ENCODE data around the gene GFRAL. TPM values are rescaled to one million over a fixed set of nuclear protein-coding genes. Genes with fewer than 3 reads are reported as not detected.

The GFRAL gene
- total and polyA plus RNA-seq, 8 donors = not detected

DNA sequence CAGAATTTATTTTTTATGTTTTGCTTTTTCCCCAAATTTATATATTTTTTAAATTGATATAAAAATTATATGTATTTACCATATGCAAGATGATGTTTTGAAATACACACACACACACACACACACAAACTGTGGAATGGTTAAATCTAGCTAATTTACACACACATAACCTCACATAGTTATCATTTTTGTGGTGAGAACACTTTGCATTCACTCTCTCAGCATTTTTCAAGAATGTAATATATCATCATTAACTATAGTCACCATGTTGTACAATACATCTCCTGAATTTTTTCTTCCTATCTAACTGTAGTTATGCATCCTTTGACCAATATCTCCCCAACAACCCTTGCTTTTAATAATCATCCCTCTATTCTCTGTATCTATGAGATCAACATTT is 52.2 kb downstream of the GFRAL start:
- H3K4me3 ChIP-seq = no peak overlapping the region
- TF ChIP-seq EP300 (IDR thresholded peaks at IDR 0.05) = no peak
- TF ChIP-seq, protein P1, sequence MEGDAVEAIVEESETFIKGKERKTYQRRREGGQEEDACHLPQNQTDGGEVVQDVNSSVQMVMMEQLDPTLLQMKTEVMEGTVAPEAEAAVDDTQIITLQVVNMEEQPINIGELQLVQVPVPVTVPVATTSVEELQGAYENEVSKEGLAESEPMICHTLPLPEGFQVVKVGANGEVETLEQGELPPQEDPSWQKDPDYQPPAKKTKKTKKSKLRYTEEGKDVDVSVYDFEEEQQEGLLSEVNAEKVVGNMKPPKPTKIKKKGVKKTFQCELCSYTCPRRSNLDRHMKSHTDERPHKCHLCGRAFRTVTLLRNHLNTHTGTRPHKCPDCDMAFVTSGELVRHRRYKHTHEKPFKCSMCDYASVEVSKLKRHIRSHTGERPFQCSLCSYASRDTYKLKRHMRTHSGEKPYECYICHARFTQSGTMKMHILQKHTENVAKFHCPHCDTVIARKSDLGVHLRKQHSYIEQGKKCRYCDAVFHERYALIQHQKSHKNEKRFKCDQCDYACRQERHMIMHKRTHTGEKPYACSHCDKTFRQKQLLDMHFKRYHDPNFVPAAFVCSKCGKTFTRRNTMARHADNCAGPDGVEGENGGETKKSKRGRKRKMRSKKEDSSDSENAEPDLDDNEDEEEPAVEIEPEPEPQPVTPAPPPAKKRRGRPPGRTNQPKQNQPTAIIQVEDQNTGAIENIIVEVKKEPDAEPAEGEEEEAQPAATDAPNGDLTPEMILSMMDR (IDR thresholded peaks at IDR 0.05) = no peak
- no peak for TF ChIP-seq POLR2A (IDR thresholded peaks at IDR 0.05)
- no peak for TF ChIP-seq POLR2AphosphoS5 (IDR thresholded peaks at IDR 0.05)
- H3K4me1 ChIP-seq = no peaks in the 10 kb centered on the region
- no peaks in the 10 kb centered on the region for H3K27me3 ChIP-seq
- no peaks in the 10 kb centered on the region for H3K36me3 ChIP-seq
- no peak for DNase-seq
- peaks cover 0 to 3% (median 0%) of the 10 kb centered on the region in 4 donors for H3K9me3 ChIP-seq
- no peak overlapping the region for H3K27ac ChIP-seq
- intact Hi-C loops (cut with DNase I; ENCODE audit: low total_unique reads) = no loop called here

DNA sequence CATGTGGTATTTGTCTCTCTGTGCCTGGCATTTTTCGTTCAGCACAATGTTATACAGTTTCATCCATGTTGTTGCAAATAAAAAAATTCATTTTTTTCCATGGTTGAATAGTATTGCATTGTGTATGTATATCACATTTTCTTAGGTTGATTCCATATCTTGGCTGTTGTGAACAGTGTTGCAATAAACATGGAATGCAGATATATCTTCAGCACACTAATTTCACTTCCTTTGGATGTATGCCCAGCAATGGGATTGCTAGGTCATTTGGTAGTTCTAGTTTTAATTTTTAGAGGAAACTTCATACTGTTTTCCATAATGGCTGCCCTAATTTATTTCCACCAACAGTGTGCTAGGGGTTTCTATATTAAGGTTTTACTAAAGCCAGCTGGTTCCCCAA is 52.6 kb downstream of the GFRAL start:
- intact Hi-C loops (cut with DNase I; ENCODE audit: low total_unique reads) = no loop called here
- peak in 1 of 2 donors; percentile 3 for DNase-seq
- Histone ChIP-seq H3K27ac (no peak overlapping the region), H3K4me1 (no peaks in the 10 kb centered on the region), H3K9me3 (peaks cover 0 to 1% (median 0%) of the 10 kb centered on the region in 4 donors), H3K27me3 (no peaks in the 10 kb centered on the region), H3K36me3 (no peaks in the 10 kb centered on the region), H3K4me3 (no peak overlapping the region)
- no peak for TF ChIP-seq POLR2A (IDR thresholded peaks at IDR 0.05)
- TF ChIP-seq, protein P1 (IDR thresholded peaks at IDR 0.05) = no peak
- TF ChIP-seq EP300 (IDR thresholded peaks at IDR 0.05) = no peak
- no peak for TF ChIP-seq POLR2AphosphoS5 (IDR thresholded peaks at IDR 0.05)
- 31 to 79% (median 68%) methylated on average over 1 of the region's 1 CpG for WGBS, 5 donors

DNA sequence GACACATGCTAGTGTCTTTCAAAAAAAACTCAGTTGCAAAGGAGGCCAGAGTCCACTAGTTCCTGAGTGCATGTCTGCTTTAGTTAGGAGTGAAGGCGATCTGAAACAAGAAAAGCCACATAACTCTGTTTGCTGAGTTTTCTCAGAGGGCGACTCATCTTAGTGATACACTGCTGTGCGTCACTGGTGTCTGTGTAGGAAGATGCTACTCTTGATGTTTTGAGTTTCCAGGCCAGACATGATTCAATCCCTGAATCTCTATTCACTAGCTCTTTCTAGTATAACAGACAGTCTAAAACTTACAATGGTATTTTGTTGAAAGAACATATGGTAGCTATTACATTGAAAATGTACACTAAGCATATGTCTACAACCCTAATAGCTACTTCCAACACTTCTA is 60.9 kb downstream of the GFRAL start:
- no peaks in the 10 kb centered on the region for H3K4me1 ChIP-seq
- no peaks in the 10 kb centered on the region for H3K36me3 ChIP-seq
- H3K27ac ChIP-seq = no peak overlapping the region
- WGBS, 5 donors = 77 to 89% (median 82%) methylated on average over 3 of the region's 3 CpGs
- DNase-seq = peak in 1 of 2 donors; percentile 3
- H3K27me3 ChIP-seq = no peaks in the 10 kb centered on the region
- intact Hi-C loops (cut with DNase I; ENCODE audit: low total_unique reads) = no loop called here
- H3K4me3 ChIP-seq = no peak overlapping the region
- TF ChIP-seq, protein P1 (IDR thresholded peaks at IDR 0.05) = no peak
- TF ChIP-seq POLR2AphosphoS5 (IDR thresholded peaks at IDR 0.05) (no peak), POLR2A (IDR thresholded peaks at IDR 0.05) (no peak), EP300 (IDR thresholded peaks at IDR 0.05) (no peak)
- no peaks in the 10 kb centered on the region for H3K9me3 ChIP-seq

DNA sequence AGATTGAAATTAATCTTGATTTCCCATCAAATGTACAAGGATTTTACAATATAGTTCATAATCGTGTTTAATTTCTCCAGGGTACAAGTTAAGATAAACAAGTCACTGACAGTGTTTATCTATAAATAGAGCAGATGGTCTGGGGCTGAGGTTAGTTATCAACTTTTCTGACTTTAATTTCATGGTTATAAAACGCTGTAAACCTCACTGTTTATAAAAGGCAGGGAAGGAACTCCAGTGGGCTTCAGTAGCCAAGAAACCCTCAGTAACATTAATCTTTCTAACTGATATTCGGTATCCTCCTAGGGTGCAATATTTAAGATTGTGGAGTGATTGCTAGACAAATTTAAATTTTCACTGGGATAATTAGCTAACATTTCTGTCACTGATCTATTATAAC is 68.6 kb downstream of the GFRAL start:
- WGBS, 5 donors = 33 to 57% (median 49%) methylated on average over 3 of the region's 3 CpGs
- TF ChIP-seq POLR2A (IDR thresholded peaks at IDR 0.05) (no peak), POLR2AphosphoS5 (IDR thresholded peaks at IDR 0.05) (no peak)
- TF ChIP-seq, protein P1 (IDR thresholded peaks at IDR 0.05) = no peak
- H3K9me3 ChIP-seq = no peaks in the 10 kb centered on the region
- no peaks in the 10 kb centered on the region for H3K36me3 ChIP-seq
- H3K4me1 ChIP-seq = no peaks in the 10 kb centered on the region
- intact Hi-C loops (cut with DNase I; ENCODE audit: low total_unique reads) = no loop called here
- H3K4me3 ChIP-seq = no peak overlapping the region
- H3K27me3 ChIP-seq = no peaks in the 10 kb centered on the region
- no peak for DNase-seq
- no peak overlapping the region for H3K27ac ChIP-seq
